HepG2 (cell line): Measurements from ENCODE around the gene LMF2. TPM values are rescaled to one million over a fixed set of nuclear protein-coding genes. Genes with fewer than 3 reads are reported as not detected.

Experiments
- ATAC-seq: fragments of 200-7000 bp; cut with Tn5 transposase; 3 replicates; pipeline ENCODE4 v1.9.1; 2020; ENCODE audit warnings: mild to moderate bottlenecking, moderate library complexity
- BruUV-seq: library from RNA; stranded (reverse); fragments of 400-500 nt; replicated peaks from 2 replicates; lab custom pipeline; 2021; lab: Mats Ljungman, UMichigan
- CTCF ChIA-PET: fragments of 300-600 bp; formaldehyde crosslinking; extraction: SDS; loops from one replicate; lab custom pipeline; 2021; ENCODE audit warnings: low total read pairs, inconsistent platforms, low intra/inter-chr PET ratio; lab: Yijun Ruan, JAX
- POLR2A ChIA-PET: fragments of 350-600 bp; sonication (Branson Sonifier 250); formaldehyde crosslinking; loops from one replicate; lab custom pipeline; 2020; ENCODE audit warnings: antibody characterized with exemption, inconsistent platforms; lab: Yijun Ruan, JAX
- DNase-seq: peaks from one replicate; pipeline ENCODE4 v3.0.0-alpha.2; 2015; ENCODE audit warnings: low spot score
- FAIRE-seq: peaks from 3 replicates; lab custom pipeline; 2011; peaks lifted over from hg19 to GRCh38; lab: Jason Lieb, UNC
- H2AFZ ChIP-seq: one replicate; pipeline ENCODE4 v1.6.1; 2011; ENCODE audit warnings: low read length, inconsistent platforms
- H3K27ac ChIP-seq: fragments of 300-600 bp; 3 replicates; pipeline ENCODE4 v1.8.0; 2011; ENCODE audit warnings: mixed run types, mild to moderate bottlenecking, mixed read lengths, low read length, inconsistent platforms; ENCODE audit not compliant: insufficient read depth; ENCODE audit errors: extremely low read length
- H3K27me3 ChIP-seq, 2 experiments: fragments of 200-600 bp in 1 of 2; 2 replicates in 1 of 2; 3 replicates in 1 of 2; pipeline versions ENCODE4 v1.6.0 to v1.8.0; 2011; ENCODE audit warnings: low read length in 2 of 2, mild to moderate bottlenecking in 2 of 2, moderate library complexity in 2 of 2, inconsistent platforms in 1 of 2; ENCODE audit not compliant: insufficient read depth in 2 of 2, control insufficient read depth in 1 of 2
- H3K36me3 ChIP-seq, 2 experiments: fragments of 200-600 bp in 1 of 2; replicated peaks in 1 of 2; 2 replicates in 1 of 2; 3 replicates in 1 of 2; pipeline versions ENCODE4 v1.5.1 to v1.8.0; 2011; ENCODE audit warnings: low read length in 2 of 2, inconsistent platforms in 1 of 2; ENCODE audit not compliant: insufficient read depth in 2 of 2, control insufficient read depth in 1 of 2
- H3K4me1 ChIP-seq: 2 replicates; pipeline ENCODE4 v1.5.1; 2012; ENCODE audit warnings: low read length, inconsistent platforms; ENCODE audit not compliant: insufficient read depth
- H3K4me2 ChIP-seq: 2 replicates; pipeline ENCODE4 v1.6.0; 2011; ENCODE audit warnings: low read depth, low read length, inconsistent platforms
- H3K4me3 ChIP-seq, 3 experiments: fragments of 200-600 bp in 1 of 3; sonication (generic), shearing (Covaris generic) in 1 of 3; replicated peaks in 1 of 3; 2 replicates each; pipeline ENCODE4 v1.5.1; 2011 to 2016; ENCODE audit warnings: low read length in 3 of 3, inconsistent platforms in 2 of 3, low read depth in 2 of 3, mild to moderate bottlenecking in 2 of 3, control low read depth in 1 of 3, mixed read lengths in 1 of 3; ENCODE audit not compliant: insufficient read depth in 1 of 3
- H3K79me2 ChIP-seq: one replicate; pipeline ENCODE4 v1.6.1; 2011; ENCODE audit warnings: low read length, inconsistent platforms; ENCODE audit not compliant: insufficient read depth
- H3K9ac ChIP-seq: 2 replicates; pipeline ENCODE4 v1.6.0; 2011; ENCODE audit warnings: mild to moderate bottlenecking, low read depth, low read length, inconsistent platforms; ENCODE audit not compliant: insufficient read depth
- H3K9me3 ChIP-seq: 2 replicates; pipeline ENCODE4 v1.5.1; 2012; ENCODE audit warnings: mild to moderate bottlenecking, low read length
- H4K20me1 ChIP-seq: 2 replicates; pipeline ENCODE4 v1.6.0; 2011; ENCODE audit warnings: inconsistent platforms, mild to moderate bottlenecking, low read length, moderate library complexity; ENCODE audit not compliant: insufficient read depth
- CREB1 ChIP-seq, 2 experiments: fragments of 450-650 bp in 1 of 2; IDR thresholded peaks; 2 replicates each; pipeline ENCODE4 v1.6.1; 2016 to 2017; ENCODE audit warnings: control low read depth in 1 of 2, mild to moderate bottlenecking in 1 of 2, missing compliant biosample characterization in 1 of 2, missing genetic modification characterization in 1 of 2
- HNF1B ChIP-seq: sonication (generic); formaldehyde crosslinking; IDR thresholded peaks from 2 replicates; pipeline ENCODE4 v1.5.1; 2020; ENCODE audit warnings: mild to moderate bottlenecking, moderate library complexity, missing genetic modification reagents
- KLF11 ChIP-seq: IDR thresholded peaks from 2 replicates; pipeline ENCODE4 v1.6.1; 2016; ENCODE audit warnings: missing compliant biosample characterization
- MAZ ChIP-seq, 2 experiments: sonication (generic) in 1 of 2; formaldehyde crosslinking in 1 of 2; IDR thresholded peaks; 2 replicates each; pipeline versions ENCODE4 v1.5.0 to v1.6.1; 2012 to 2020; ENCODE audit warnings: low read depth in 2 of 2, mild to moderate bottlenecking in 2 of 2, borderline replicate concordance in 1 of 2, improper control_type of control experiment in 1 of 2, low read length in 1 of 2, missing genetic modification reagents in 1 of 2, moderate library complexity in 1 of 2
- PHF8 ChIP-seq: sonication (generic); formaldehyde crosslinking; IDR thresholded peaks from 2 replicates; pipeline ENCODE4 v1.5.0; 2020; ENCODE audit warnings: missing genetic modification reagents
- POLR2G ChIP-seq: fragments of 200-400 bp; formaldehyde crosslinking; IDR thresholded peaks from 2 replicates; pipeline ENCODE4 v1.6.1; 2018; ENCODE audit warnings: mild to moderate bottlenecking, low read depth, low read length, moderate library complexity
- PRDM4 ChIP-seq: sonication (generic); formaldehyde crosslinking; IDR thresholded peaks from 2 replicates; pipeline ENCODE4 v1.9.0; 2021; ENCODE audit warnings: missing genetic modification reagents, borderline replicate concordance
- SP1 ChIP-seq, 2 experiments: fragments of 450-650 bp in 1 of 2; sonication (generic) in 1 of 2; formaldehyde crosslinking in 1 of 2; IDR thresholded peaks; 2 replicates each; pipeline versions ENCODE4 v1.4.0 to v1.6.1; 2016 to 2020; ENCODE audit warnings: missing genetic modification reagents in 1 of 2
- TFDP2 ChIP-seq: sonication (generic); formaldehyde crosslinking; IDR thresholded peaks from 2 replicates; pipeline ENCODE4 v1.4.0; 2020; ENCODE audit warnings: missing genetic modification reagents
- ZBTB8A ChIP-seq: sonication (generic); formaldehyde crosslinking; IDR thresholded peaks from 2 replicates; pipeline ENCODE4 v1.4.0; 2020; ENCODE audit warnings: mild to moderate bottlenecking, low read depth, missing genetic modification reagents, borderline replicate concordance
- ZFY ChIP-seq: sonication (generic); formaldehyde crosslinking; IDR thresholded peaks from 2 replicates; pipeline ENCODE4 v1.4.0; 2020; ENCODE audit warnings: missing genetic modification reagents
- ZNF121 ChIP-seq: sonication (generic); formaldehyde crosslinking; IDR thresholded peaks from 2 replicates; pipeline ENCODE4 v1.5.0; 2020; ENCODE audit warnings: mild to moderate bottlenecking, missing genetic modification reagents
- ZNF160 ChIP-seq: sonication (generic); formaldehyde crosslinking; IDR thresholded peaks from 2 replicates; pipeline ENCODE4 v1.8.0; 2022; ENCODE audit warnings: mild to moderate bottlenecking, inconsistent platforms, missing genetic modification reagents
- ZNF354B ChIP-seq: sonication (generic); formaldehyde crosslinking; IDR thresholded peaks from 2 replicates; pipeline ENCODE4 v1.8.0; 2022; ENCODE audit warnings: mild to moderate bottlenecking, missing genetic modification reagents
- ZNF652 ChIP-seq: IDR thresholded peaks from 2 replicates; pipeline ENCODE4 v1.6.1; 2016; ENCODE audit warnings: low read depth, borderline replicate concordance
- ZNF749 ChIP-seq: sonication (generic); formaldehyde crosslinking; IDR thresholded peaks from 2 replicates; pipeline ENCODE4 v1.8.0; 2022; ENCODE audit warnings: mild to moderate bottlenecking, missing genetic modification reagents, moderate library complexity, borderline replicate concordance
- WGBS: methylation state at CpG from one replicate; pipeline ENCODE4 v1.1.6; 2017; ENCODE audit warnings: low lambda C conversion rate; 5-methylcytosine and 5-hydroxymethylcytosine counted together
- in situ Hi-C: cut with HindIII; loops from 2 replicates; pipeline ENCODE4 v1.10.0; 2017; ENCODE audit warnings: low pct_unique_long_range_greater_than_20kb; ENCODE audit not compliant: extremely low pct_ligation_motif_present
- intact Hi-C: fragments of 100-400 bp; cut with micrococcal nuclease; formaldehyde crosslinking; loops from one replicate; pipeline ENCODE4 v1.10.0; 2022; ENCODE audit not compliant: unreplicated experiment
- polyA plus RNA-seq, 8 experiments: library from polyadenylated mRNA; depleted of rRNA in 3 of 8; stranded (reverse) in 7 of 8; unstranded in 1 of 8; fragments of >200 nt; fragmentation: Illumina TruSeq in 4 of 8; extraction: Trizol in 4 of 8; gene quantifications; 2 replicates each; pipeline versions ENCODE4 v1.2.1 to v1.2.3, GENCODE V29; 2011 to 2016; ENCODE audit warnings: low read depth in 4 of 8, missing spikeins in 1 of 8, mixed read lengths in 1 of 8; ENCODE audit not compliant: insufficient read depth in 1 of 8
- total RNA-seq, 5 experiments: library from RNA; depleted of rRNA; stranded (reverse); fragments of >200 nt; fragmentation: Illumina TruSeq; extraction: Trizol; gene quantifications; 2 replicates each; pipeline ENCODE4 v1.2.3, GENCODE V29; 2016; ENCODE audit warnings: low read depth in 1 of 5

The LMF2 gene
- total and polyA plus RNA-seq, 2 of the 13 experiments (the other 11 are each of a cell fraction or from before 2014, with no cell fraction given) = 23.3 to 30.6 TPM

GRCh38 chr22:50526834-50527801, 19.6 kb upstream of the LMF2 start:
- WGBS = 16% methylated on average over 20 of the region's 29 CpGs
- TSS peak; percentile 34 for BruUV-seq
- H3K9me3 ChIP-seq = no peaks in the 10 kb centered on the region
- H3K4me3 ChIP-seq = peak overlapping the region; percentile 70 to 84 (median 83)
- peaks cover 3 to 16% of the 10 kb centered on the region in 2 experiments; a peak in 4 of 5 replicates for H3K36me3 ChIP-seq
- in situ Hi-C loops = no loop called here
- FAIRE-seq (peak; percentile 72), DNase-seq (peak; percentile 70), ATAC-seq (peak; percentile 29)
- H3K4me1 ChIP-seq = peaks cover 61% of the 10 kb centered on the region
- ChIA-PET CTCF (no interaction called here), POLR2A (interaction anchor here (0.6 to 4.2 kb wide), 8 partner anchors 19 to 276 kb away, joined by 3 to 97 read pairs (median 3); partner anchors contain the start of genes ARSA, HDAC10, LMF2 and NCAPH2)
- peak overlapping the region; percentile 94 for H3K27ac ChIP-seq
- H3K9ac ChIP-seq = peak overlapping the region; percentile 91
- no peak overlapping the region for H2AFZ ChIP-seq
- H4K20me1 ChIP-seq = peaks cover 19% of the 10 kb centered on the region
- no peaks in the 10 kb centered on the region for H3K27me3 ChIP-seq
- intact Hi-C loops = loop anchor here (5.0 kb wide), 1 partner anchor 35 kb away; the partner anchor contains the start of gene SYCE3
- H3K4me2 ChIP-seq = peak overlapping the region; percentile 100
- peaks cover 20% of the 10 kb centered on the region for H3K79me2 ChIP-seq
- TF ChIP-seq HNF1B (CRISPR knock-in tag) (no peak; the same call in 1 of the 2 replicates), PRDM4 (CRISPR knock-in tag) (no peak), ZNF160 (CRISPR knock-in tag) (0 out of 2 replicates have a peak, but pooled peaks have one; percentile 67), PHF8 (CRISPR knock-in tag) (peak; percentile 38), ZBTB8A (CRISPR knock-in tag) (no peak), MAZ (IDR thresholded peaks at IDR 0.05; ENCODE audit: borderline replicate concordance, low read depth, low read length) (no peak), MAZ (CRISPR knock-in tag; IDR thresholded peaks at IDR 0.05; ENCODE audit: low read depth) (0 out of 2 replicates have a peak, but pooled peaks have one; percentile 1), CREB1 (IDR thresholded peaks at IDR 0.05) (no peak), CREB1 (CRISPR knock-in tag; IDR thresholded peaks at IDR 0.05) (no peak), SP1 (IDR thresholded peaks at IDR 0.05) (no peak), SP1 (CRISPR knock-in tag; IDR thresholded peaks at IDR 0.05) (peak; percentile 58; the same call in 1 of the 2 replicates), ZNF749 (CRISPR knock-in tag) (peak; percentile 46; the same call in 1 of the 2 replicates), KLF11 (CRISPR knock-in tag) (peak; percentile 73; the same call in 1 of the 2 replicates), POLR2G (peak; percentile 79), ZNF354B (CRISPR knock-in tag) (0 out of 2 replicates have a peak, but pooled peaks have one; percentile 14), ZNF121 (peak; percentile 66; the same call in 1 of the 2 replicates), ZNF652 (no peak), ZFY (CRISPR knock-in tag) (peak; percentile 64), TFDP2 (no peak)
